ENCODE measurements around the gene TIGD1.

Gene TIGD1

DNA sequence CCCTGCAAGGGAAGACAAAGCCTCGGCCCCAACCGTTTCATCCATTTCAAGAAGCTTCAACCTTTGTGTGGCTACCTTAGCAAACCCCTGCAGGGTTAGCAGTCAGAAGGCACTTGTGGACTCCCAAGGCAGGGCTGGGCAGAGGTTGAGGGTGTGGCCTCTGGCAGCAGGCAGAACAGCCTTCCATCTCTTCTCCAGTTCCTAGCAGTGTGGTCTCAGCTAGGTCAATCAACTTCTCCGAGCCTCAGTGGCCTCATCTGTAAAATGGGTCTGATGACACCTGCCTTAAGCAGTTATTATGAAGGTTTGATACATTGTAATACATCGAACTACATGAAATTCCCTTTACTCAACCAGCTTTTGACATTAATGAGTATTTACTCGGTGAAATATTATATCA lies 37.0 kb downstream of the TIGD1 start:
- DNase-seq (ENCODE audit: low read depth), result no peak
- no peak overlapping the region for H3K4me3 ChIP-seq (ENCODE audit: control insufficient read depth, low read depth, low read length)
- TF ChIP-seq CTCF (IDR thresholded peaks at IDR 0.05; ENCODE audit: control insufficient read depth, insufficient read depth, low read depth, low read length, missing control alignments), result no peak

DNA sequence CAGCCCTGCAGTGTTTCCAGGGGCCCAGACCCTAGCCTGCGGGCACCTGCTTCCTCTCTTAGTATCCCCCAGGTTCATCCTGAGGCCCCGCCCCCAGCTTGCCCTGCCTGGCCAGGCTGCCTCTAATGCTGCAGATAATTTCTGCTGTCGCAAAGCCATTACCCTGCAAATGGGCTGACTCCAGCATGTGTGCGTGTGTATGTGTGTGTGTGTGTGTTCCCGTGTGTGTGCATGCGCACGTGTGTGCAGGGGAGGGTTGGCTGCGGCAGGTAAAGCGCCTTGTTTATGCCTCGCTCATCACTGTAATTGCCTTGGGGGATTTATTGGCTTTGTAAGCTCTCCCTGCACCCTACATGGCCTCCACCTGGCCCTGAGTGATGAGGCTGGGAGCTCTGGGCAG lies 37.8 kb downstream of the TIGD1 start:
- TF ChIP-seq CTCF (IDR thresholded peaks at IDR 0.05; ENCODE audit: control insufficient read depth, insufficient read depth, low read depth, low read length, missing control alignments), result no peak
- no peak for DNase-seq (ENCODE audit: low read depth)
- H3K4me3 ChIP-seq (ENCODE audit: control insufficient read depth, low read depth, low read length), result no peak overlapping the region

- no peak for DNase-seq (ENCODE audit: low read depth)
- no peak for TF ChIP-seq CTCF (IDR thresholded peaks at IDR 0.05; ENCODE audit: control insufficient read depth, insufficient read depth, low read depth, low read length, missing control alignments)
- H3K4me3 ChIP-seq (ENCODE audit: control insufficient read depth, low read depth, low read length), result no peak overlapping the region
Measured at GRCh38 chr2:232511336-232511890, 38.9 kb downstream of the TIGD1 start.

- no peak for TF ChIP-seq CTCF (IDR thresholded peaks at IDR 0.05; ENCODE audit: control insufficient read depth, insufficient read depth, low read depth, low read length, missing control alignments)
- H3K4me3 ChIP-seq (ENCODE audit: control insufficient read depth, low read depth, low read length), result no peak overlapping the region
- no peak for DNase-seq (ENCODE audit: low read depth)
Measured at GRCh38 chr2:232508251-232508650, 42.1 kb downstream of the TIGD1 start.

DNA sequence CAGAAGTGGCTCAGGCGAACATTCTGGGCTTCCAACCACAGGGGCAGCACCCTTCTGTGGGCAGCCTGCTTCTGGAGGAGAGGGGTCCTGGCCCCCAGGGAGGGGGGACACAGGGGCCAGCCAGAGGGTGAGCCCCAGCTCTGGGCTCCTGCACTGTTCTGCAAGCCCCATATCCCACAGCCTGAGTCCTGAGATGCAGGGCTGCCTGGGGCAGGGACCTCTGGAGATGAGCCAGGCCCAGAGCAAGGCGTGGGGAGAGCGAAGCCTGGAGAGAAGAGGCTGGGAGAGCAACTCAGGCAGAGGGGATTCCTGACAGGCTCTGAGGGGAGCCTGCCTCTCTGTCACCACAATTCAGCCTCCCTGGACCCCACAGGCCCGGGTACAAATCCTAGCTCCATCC lies 43.6 kb downstream of the TIGD1 start:
- H3K4me3 ChIP-seq (ENCODE audit: control insufficient read depth, low read depth, low read length), result no peak overlapping the region
- TF ChIP-seq CTCF (IDR thresholded peaks at IDR 0.05; ENCODE audit: control insufficient read depth, insufficient read depth, low read depth, low read length, missing control alignments), result no peak
- no peak for DNase-seq (ENCODE audit: low read depth)

GRCh38 chr2:232505856-232506255 lies 44.5 kb downstream of the TIGD1 start:
- H3K4me3 ChIP-seq (ENCODE audit: control insufficient read depth, low read depth, low read length), result no peak overlapping the region
- no peak for TF ChIP-seq CTCF (IDR thresholded peaks at IDR 0.05; ENCODE audit: control insufficient read depth, insufficient read depth, low read depth, low read length, missing control alignments)
- no peak for DNase-seq (ENCODE audit: low read depth)

DNA sequence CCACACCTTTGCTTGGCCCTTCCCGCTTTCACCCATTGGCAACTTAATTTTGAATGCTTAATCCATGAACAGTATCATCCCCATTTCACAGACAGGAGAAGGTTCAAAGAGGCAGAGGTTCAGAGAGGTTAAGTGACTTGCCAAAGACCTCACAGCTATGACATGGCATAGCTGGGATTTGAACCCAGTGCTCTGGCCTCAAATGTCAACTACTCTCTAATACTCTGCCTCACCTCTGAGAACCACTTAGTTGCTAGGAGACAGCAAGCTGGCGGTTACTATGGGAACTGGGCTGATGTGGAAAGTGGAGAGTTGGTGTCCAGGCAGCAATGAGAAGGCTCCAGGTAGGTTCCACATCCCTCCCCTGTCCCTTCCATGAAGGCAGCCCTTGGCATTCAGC lies 45.9 kb downstream of the TIGD1 start:
- no peak for DNase-seq (ENCODE audit: low read depth)
- no peak for TF ChIP-seq CTCF (IDR thresholded peaks at IDR 0.05; ENCODE audit: control insufficient read depth, insufficient read depth, low read depth, low read length, missing control alignments)
- no peak overlapping the region for H3K4me3 ChIP-seq (ENCODE audit: control insufficient read depth, low read depth, low read length)

Measured in AG09309 (cell line).